Smooth muscle cell (in vitro differentiated cells): ENCODE results near the gene RABEP2. TPM values are rescaled to one million over a fixed set of nuclear protein-coding genes. Genes with fewer than 3 reads are reported as not detected.

Experiments used
- DNase-seq: peaks from one replicate; lab custom pipeline; 2025; ENCODE audit not compliant: unreplicated experiment; lab: John Stamatoyannopoulos, UW
- H2AFZ ChIP-seq: fragments of 200-600 bp; sonication (generic); 2 replicates; pipeline ENCODE4 v1.6.0; 2016; ENCODE audit warnings: antibody characterized with exemption, low read depth, mild to moderate bottlenecking
- H3F3A ChIP-seq: fragments of 200-600 bp; sonication (generic); 2 replicates; pipeline ENCODE4 v1.6.0; 2017; ENCODE audit warnings: antibody characterized with exemption, low read depth
- H3K27ac ChIP-seq: fragments of 200-600 bp; sonication (generic); 2 replicates; pipeline ENCODE4 v1.5.1; 2016; ENCODE audit warnings: low read depth, mild to moderate bottlenecking
- H3K27me3 ChIP-seq: fragments of 200-600 bp; sonication (generic); 2 replicates; pipeline ENCODE4 v1.6.1; 2016; ENCODE audit warnings: low read depth, mild to moderate bottlenecking
- H3K36me3 ChIP-seq: fragments of 200-600 bp; sonication (generic); 2 replicates; pipeline ENCODE4 v1.5.1; 2016; ENCODE audit warnings: low read depth
- H3K4me1 ChIP-seq: fragments of 200-600 bp; sonication (generic); 2 replicates; pipeline ENCODE4 v1.5.1; 2016; ENCODE audit warnings: low read depth
- H3K4me2 ChIP-seq: fragments of 200-600 bp; sonication (generic); 2 replicates; pipeline ENCODE4 v1.6.0; 2016; ENCODE audit warnings: mild to moderate bottlenecking
- H3K4me3 ChIP-seq: fragments of 200-600 bp; sonication (generic); 2 replicates; pipeline ENCODE4 v1.5.1; 2016; ENCODE audit warnings: mild to moderate bottlenecking
- H3K79me2 ChIP-seq: fragments of 200-600 bp; sonication (generic); 2 replicates; pipeline ENCODE4 v1.6.0; 2016; ENCODE audit warnings: low read depth, mild to moderate bottlenecking
- H3K9ac ChIP-seq: fragments of 200-600 bp; sonication (generic); 2 replicates; pipeline ENCODE4 v1.6.0; 2016; ENCODE audit warnings: low read depth
- H3K9me3 ChIP-seq: fragments of 200-600 bp; sonication (generic); replicated peaks from 2 replicates; pipeline ENCODE4 v1.5.1; 2016; ENCODE audit warnings: low read depth
- H4K20me1 ChIP-seq: fragments of 200-600 bp; sonication (generic); 2 replicates; pipeline ENCODE4 v1.6.0; 2016; ENCODE audit warnings: low read depth
- CTCF ChIP-seq: fragments of 200-600 bp; sonication (generic); IDR thresholded peaks from 2 replicates; pipeline ENCODE4 v1.5.1; 2017; ENCODE audit warnings: borderline replicate concordance, mild to moderate bottlenecking, antibody characterized with exemption; ENCODE audit not compliant: insufficient read depth, poor library complexity, severe bottlenecking
- WGBS: methylation state at CpG from one replicate; pipeline ENCODE4 v1.1.7; 2016; ENCODE audit warnings: low lambda C conversion rate; 5-methylcytosine and 5-hydroxymethylcytosine counted together
- polyA plus RNA-seq: library from polyadenylated mRNA; unstranded; fragments of >200 nt; fragmentation: Nextera tagmentation; extraction: Ambion mirVana; gene quantifications from 2 replicates; pipeline ENCODE4 v1.2.1, GENCODE V29; 2016
- total RNA-seq: library from RNA; depleted of rRNA; stranded (reverse); fragments of >200 nt; gene quantifications from 2 replicates; pipeline ENCODE4 v1.2.3, GENCODE V29; 2014

RABEP2 gene
- total and polyA plus RNA-seq, 2 experiments from 2014 or later, result 14.7 to 16.6 TPM

DNA sequence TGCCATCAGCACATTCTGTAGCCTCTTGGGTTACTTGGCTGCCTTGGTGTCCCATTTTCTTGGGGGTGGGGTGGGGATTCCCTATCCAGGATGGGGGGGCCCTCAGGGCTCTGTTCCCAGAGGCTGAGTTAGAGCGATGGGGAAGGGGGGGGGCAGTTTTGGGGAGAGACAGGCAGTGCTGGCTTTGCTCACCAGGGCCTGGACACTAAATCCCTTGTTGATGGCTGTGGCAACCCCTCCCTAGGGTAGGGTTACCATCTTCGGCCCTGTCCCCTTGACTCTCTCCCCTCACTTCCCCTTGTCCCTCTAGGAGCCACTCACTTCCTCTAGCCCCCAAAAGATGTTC lies 47.4 kb downstream of the RABEP2 start:
- Histone ChIP-seq H3K4me2 (no peak overlapping the region), H4K20me1 (peaks cover 7% of the 10 kb centered on the region), H3K9me3 (no peaks in the 10 kb centered on the region), H3K36me3 (no peaks in the 10 kb centered on the region), H3K4me3 (no peak overlapping the region), H3K79me2 (no peaks in the 10 kb centered on the region), H3K4me1 (peaks cover 10% of the 10 kb centered on the region), H3K9ac (no peak overlapping the region), H3K27ac (no peak overlapping the region), H2AFZ (no peak overlapping the region), H3F3A (peaks cover 3% of the 10 kb centered on the region), H3K27me3 (no peaks in the 10 kb centered on the region)
- 89% methylated on average over 2 of the region's 2 CpGs for WGBS
- DNase-seq, result no peak
- no peak for TF ChIP-seq CTCF

- WGBS, result 84% methylated on average over 9 of the region's 12 CpGs
- H3K9me3 ChIP-seq, result no peaks in the 10 kb centered on the region
- H3K27ac ChIP-seq, result no peak overlapping the region
- no peaks in the 10 kb centered on the region for H3K36me3 ChIP-seq
- no peak for DNase-seq
- peaks cover 10% of the 10 kb centered on the region for H3K4me1 ChIP-seq
- H3K27me3 ChIP-seq, result no peaks in the 10 kb centered on the region
- no peak overlapping the region for H2AFZ ChIP-seq
- TF ChIP-seq CTCF, result no peak
- no peak overlapping the region for H3K4me2 ChIP-seq
- peaks cover 7% of the 10 kb centered on the region for H4K20me1 ChIP-seq
- H3F3A ChIP-seq, result peaks cover 3% of the 10 kb centered on the region
- no peak overlapping the region for H3K4me3 ChIP-seq
- H3K9ac ChIP-seq, result no peak overlapping the region
- no peaks in the 10 kb centered on the region for H3K79me2 ChIP-seq
These were observed 47.9 kb downstream of the RABEP2 start for GRCh38 chr16:28876973-28877654.

DNA sequence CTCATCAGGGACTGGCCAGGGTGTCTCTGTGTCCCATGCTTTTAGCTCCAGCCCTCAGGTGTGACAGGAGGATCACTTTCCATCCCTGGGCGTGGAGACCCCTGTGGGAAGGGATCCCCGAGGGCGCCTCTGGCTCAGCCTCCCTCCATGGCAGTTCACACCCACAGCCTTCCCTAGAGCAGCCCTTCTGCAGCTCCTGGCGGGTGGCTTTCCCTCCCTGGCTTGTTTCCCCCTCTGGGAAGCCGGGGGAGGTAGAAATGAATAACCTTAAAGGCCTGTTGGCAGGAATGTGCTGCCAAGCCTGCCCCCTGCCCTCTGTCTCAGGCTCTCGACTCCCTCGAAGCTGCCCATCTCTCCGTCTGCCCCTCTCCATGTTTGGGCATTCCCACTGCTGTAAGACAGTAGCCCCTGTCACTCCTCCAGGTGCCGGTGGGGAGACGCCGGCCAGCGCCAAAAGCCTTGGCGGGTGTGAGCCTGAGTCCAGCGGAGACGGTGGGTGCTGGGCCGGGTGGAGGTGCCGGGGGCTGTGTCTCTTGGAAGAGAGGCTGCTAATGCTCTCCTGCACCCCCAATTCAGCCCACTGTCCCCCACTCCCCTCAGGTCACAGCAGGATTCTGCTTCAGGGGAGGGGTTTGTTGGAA lies 48.9 kb downstream of the RABEP2 start:
- 89% methylated on average over 17 of the region's 17 CpGs for WGBS
- Histone ChIP-seq H3K36me3 (no peaks in the 10 kb centered on the region), H4K20me1 (peaks cover 7% of the 10 kb centered on the region), H3K4me1 (peaks cover 10% of the 10 kb centered on the region), H3F3A (peaks cover 3% of the 10 kb centered on the region), H3K4me2 (no peak overlapping the region), H3K9ac (no peak overlapping the region), H3K9me3 (no peaks in the 10 kb centered on the region), H3K27ac (no peak overlapping the region), H3K4me3 (no peak overlapping the region), H3K79me2 (no peaks in the 10 kb centered on the region), H2AFZ (no peak overlapping the region), H3K27me3 (no peaks in the 10 kb centered on the region)
- no peak for DNase-seq
- no peak for TF ChIP-seq CTCF
